ENCODE results near the gene MKRN2OS. TPM values are rescaled to one million over a fixed set of nuclear protein-coding genes. Genes with fewer than 3 reads are reported as not detected.

MKRN2OS gene
- total RNA-seq, 2 experiments from 2014 or later: not detected

DNA sequence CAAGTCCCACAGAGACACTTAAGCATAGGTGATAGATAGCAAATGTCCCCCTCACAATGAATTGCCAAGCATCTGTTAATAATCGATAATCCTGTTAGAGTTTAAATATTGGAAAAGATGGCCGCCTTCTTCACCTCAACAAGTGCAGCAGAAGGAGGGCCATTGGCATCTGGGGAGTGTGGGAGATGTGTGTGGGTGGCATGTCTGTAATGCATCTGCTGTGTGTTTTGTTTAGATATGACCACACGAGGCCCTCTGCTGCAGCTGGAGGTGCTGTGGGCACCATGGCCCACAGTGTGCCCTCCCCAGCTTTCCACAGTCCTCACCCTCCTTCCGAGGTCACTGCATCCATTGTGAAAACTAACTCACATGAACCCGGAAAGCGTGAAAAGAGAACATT lies 24.5 kb upstream of the MKRN2OS start:
- Histone ChIP-seq H3K4me1 (ENCODE audit: insufficient read depth, low read length, poor library complexity, severe bottlenecking) (peaks cover 6% of the 10 kb centered on the region), H3K4me2 (ENCODE audit: low read length) (no peak overlapping the region), H3K9me3 (ENCODE audit: low read length) (peaks cover 13% of the 10 kb centered on the region; the same call in 1 of the 2 replicates), H4K20me1 (ENCODE audit: insufficient read depth, low read length) (no peaks in the 10 kb centered on the region), H2AFZ (ENCODE audit: low read length) (no peak overlapping the region), H3K27ac (ENCODE audit: low read depth, low read length, poor library complexity, severe bottlenecking) (no peak overlapping the region), H3K9me2 (ENCODE audit: insufficient read depth, low read length) (no peaks in the 10 kb centered on the region), H3K4me3 (ENCODE audit: low read depth, low read length, poor library complexity, severe bottlenecking) (no peak overlapping the region), H3K36me3 (ENCODE audit: insufficient read depth, low read length) (peaks cover 77% of the 10 kb centered on the region), H3K79me2 (ENCODE audit: insufficient read depth, low read depth, low read length) (peaks cover 35% of the 10 kb centered on the region)
- intact Hi-C loops (cut with micrococcal nuclease; ENCODE audit: unreplicated experiment): no loop called here
- CTCF ChIA-PET (ENCODE audit: unreplicated experiment): interaction anchor here (0.6 kb wide), 1 partner anchor 562 kb away, joined by 3 read pairs; no protein-coding TSS in a partner anchor
- BruUV-seq (replicated peaks): no TSS peak
- POLR2A ChIA-PET: interaction anchor here (1.2 kb wide), 1 partner anchor 47 kb away, joined by 3 read pairs; no protein-coding TSS in a partner anchor
- DNase-seq (ENCODE audit: low spot score): no peak
- no peak for TF ChIP-seq EZH2phosphoT487 (IDR thresholded peaks at IDR 0.05; ENCODE audit: borderline replicate concordance, low read depth, low read length)
- TF ChIP-seq, protein P1, sequence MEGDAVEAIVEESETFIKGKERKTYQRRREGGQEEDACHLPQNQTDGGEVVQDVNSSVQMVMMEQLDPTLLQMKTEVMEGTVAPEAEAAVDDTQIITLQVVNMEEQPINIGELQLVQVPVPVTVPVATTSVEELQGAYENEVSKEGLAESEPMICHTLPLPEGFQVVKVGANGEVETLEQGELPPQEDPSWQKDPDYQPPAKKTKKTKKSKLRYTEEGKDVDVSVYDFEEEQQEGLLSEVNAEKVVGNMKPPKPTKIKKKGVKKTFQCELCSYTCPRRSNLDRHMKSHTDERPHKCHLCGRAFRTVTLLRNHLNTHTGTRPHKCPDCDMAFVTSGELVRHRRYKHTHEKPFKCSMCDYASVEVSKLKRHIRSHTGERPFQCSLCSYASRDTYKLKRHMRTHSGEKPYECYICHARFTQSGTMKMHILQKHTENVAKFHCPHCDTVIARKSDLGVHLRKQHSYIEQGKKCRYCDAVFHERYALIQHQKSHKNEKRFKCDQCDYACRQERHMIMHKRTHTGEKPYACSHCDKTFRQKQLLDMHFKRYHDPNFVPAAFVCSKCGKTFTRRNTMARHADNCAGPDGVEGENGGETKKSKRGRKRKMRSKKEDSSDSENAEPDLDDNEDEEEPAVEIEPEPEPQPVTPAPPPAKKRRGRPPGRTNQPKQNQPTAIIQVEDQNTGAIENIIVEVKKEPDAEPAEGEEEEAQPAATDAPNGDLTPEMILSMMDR (conservative IDR thresholded peaks at IDR 0.05; ENCODE audit: low read length): no peak

DNA sequence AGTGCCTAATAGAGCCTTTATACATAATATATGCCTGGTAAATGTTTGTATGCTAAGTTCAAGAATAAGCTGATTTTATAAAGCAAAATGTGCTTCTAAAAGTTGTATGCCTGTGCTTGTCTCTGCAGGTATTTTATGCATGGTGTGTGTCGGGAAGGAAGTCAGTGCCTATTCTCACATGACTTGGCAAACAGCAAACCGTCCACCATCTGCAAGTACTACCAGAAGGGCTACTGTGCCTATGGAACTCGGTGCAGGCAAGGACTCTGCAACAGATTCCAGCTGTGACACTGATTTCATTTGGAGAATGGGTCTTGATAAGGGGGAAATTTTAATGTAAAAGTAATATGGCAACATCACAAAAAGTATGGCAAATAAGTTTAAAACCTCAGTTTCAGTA lies 23.4 kb upstream of the MKRN2OS start:
- Histone ChIP-seq H2AFZ (ENCODE audit: low read length) (no peak overlapping the region), H3K9me2 (ENCODE audit: insufficient read depth, low read length) (no peaks in the 10 kb centered on the region), H3K79me2 (ENCODE audit: insufficient read depth, low read depth, low read length) (peaks cover 44% of the 10 kb centered on the region), H3K4me3 (ENCODE audit: low read depth, low read length, poor library complexity, severe bottlenecking) (no peak overlapping the region), H4K20me1 (ENCODE audit: insufficient read depth, low read length) (no peaks in the 10 kb centered on the region), H3K36me3 (ENCODE audit: insufficient read depth, low read length) (peaks cover 66% of the 10 kb centered on the region), H3K4me2 (ENCODE audit: low read length) (no peak overlapping the region), H3K9me3 (ENCODE audit: low read length) (peaks cover 13% of the 10 kb centered on the region; the same call in 1 of the 2 replicates), H3K27ac (ENCODE audit: low read depth, low read length, poor library complexity, severe bottlenecking) (no peak overlapping the region), H3K4me1 (ENCODE audit: insufficient read depth, low read length, poor library complexity, severe bottlenecking) (peaks cover 6% of the 10 kb centered on the region)
- no peak for TF ChIP-seq EZH2phosphoT487 (IDR thresholded peaks at IDR 0.05; ENCODE audit: borderline replicate concordance, low read depth, low read length)
- TF ChIP-seq, protein P1 (conservative IDR thresholded peaks at IDR 0.05; ENCODE audit: low read length): no peak
- no TSS peak for BruUV-seq (replicated peaks)
- intact Hi-C loops (cut with micrococcal nuclease; ENCODE audit: unreplicated experiment): no loop called here
- ChIA-PET CTCF (ENCODE audit: unreplicated experiment) (no interaction called here), POLR2A (interaction anchor here (0.6 to 1.2 kb wide), 4 partner anchors 15 to 228 kb away, joined by 3 to 8 read pairs (median 3); no protein-coding TSS in a partner anchor)
- DNase-seq (ENCODE audit: low spot score): no peak

DNA sequence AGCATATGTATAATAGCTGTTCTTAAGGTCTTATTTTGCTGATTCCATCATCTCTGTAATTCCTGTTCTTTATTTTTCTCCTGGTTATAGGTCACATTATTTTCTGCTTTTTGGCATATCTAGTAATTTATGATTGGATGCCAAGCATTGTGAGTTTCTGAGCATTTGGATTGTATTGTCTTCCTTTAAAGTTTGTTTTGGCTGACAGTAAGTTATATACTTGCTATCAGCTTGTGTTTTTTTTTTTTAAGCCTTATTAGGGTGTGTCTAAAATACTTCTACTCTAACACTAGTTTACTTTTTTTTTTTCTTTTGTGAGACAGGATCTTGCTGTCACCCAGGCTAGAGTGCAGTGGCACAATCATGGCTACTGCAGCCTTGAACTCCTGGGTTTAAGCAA lies 21.7 kb upstream of the MKRN2OS start:
- TF ChIP-seq, protein P1 (conservative IDR thresholded peaks at IDR 0.05; ENCODE audit: low read length): no peak
- TF ChIP-seq EZH2phosphoT487 (IDR thresholded peaks at IDR 0.05; ENCODE audit: borderline replicate concordance, low read depth, low read length): no peak
- Histone ChIP-seq H3K4me2 (ENCODE audit: low read length) (no peak overlapping the region), H3K4me3 (ENCODE audit: low read depth, low read length, poor library complexity, severe bottlenecking) (no peak overlapping the region), H3K9me2 (ENCODE audit: insufficient read depth, low read length) (no peaks in the 10 kb centered on the region), H3K27ac (ENCODE audit: low read depth, low read length, poor library complexity, severe bottlenecking) (no peak overlapping the region), H4K20me1 (ENCODE audit: insufficient read depth, low read length) (no peaks in the 10 kb centered on the region), H2AFZ (ENCODE audit: low read length) (no peak overlapping the region), H3K9me3 (ENCODE audit: low read length) (peaks cover 13% of the 10 kb centered on the region; the same call in 1 of the 2 replicates), H3K79me2 (ENCODE audit: insufficient read depth, low read depth, low read length) (peaks cover 58% of the 10 kb centered on the region), H3K36me3 (ENCODE audit: insufficient read depth, low read length) (peaks cover 49% of the 10 kb centered on the region), H3K4me1 (ENCODE audit: insufficient read depth, low read length, poor library complexity, severe bottlenecking) (peaks cover 6% of the 10 kb centered on the region)
- intact Hi-C loops (cut with micrococcal nuclease; ENCODE audit: unreplicated experiment): no loop called here
- BruUV-seq (replicated peaks): no TSS peak
- CTCF ChIA-PET (ENCODE audit: unreplicated experiment): no interaction called here
- POLR2A ChIA-PET: interaction anchor here (0.7 to 1.4 kb wide), 3 partner anchors 9 to 113 kb away, joined by 3 to 5 read pairs (median 4); no protein-coding TSS in a partner anchor
- DNase-seq (ENCODE audit: low spot score): no peak

Data from OCI-LY7 (cell line).